ENCODE data around the gene TIMELESS.
"Not testable (repeated sequence)": the region's sequence is repeated elsewhere in the genome, so short reads cannot be mapped to it uniquely, and the experiment has no call there.

Gene TIMELESS

GRCh38 chr12:56461235-56462159, 12.3 kb upstream of the TIMELESS start:
- DNase-seq: no peak

GRCh38 chr12:56457817-56458216, 8.6 kb upstream of the TIMELESS start:
- DNase-seq: no peak

GRCh38 chr12:56454557-56454956, 5.3 kb upstream of the TIMELESS start, which contains the start of gene MIP:
MIP (minus strand) TSS chr12:56454657; CDS start chr12:56454613, 44 bp downstream.
- DNase-seq: no peak

- DNase-seq: no peak
These were observed 1.9 kb upstream of the TIMELESS start for GRCh38 chr12:56451147-56451546.

- peak; percentile 4 to 27 for DNase-seq
These were observed 1.0 kb upstream of the TIMELESS start for GRCh38 chr12:56450241-56450640.

- DNase-seq: peak in 1 of 2 experiments; percentile 13
These were observed 377 bp upstream of the TIMELESS start for GRCh38 chr12:56449622-56449984.

- DNase-seq: not testable (repeated sequence)
These were observed 6.0 kb downstream of the TIMELESS start for GRCh38 chr12:56443208-56443607.

- no peak for DNase-seq
These were observed 11.6 kb downstream of the TIMELESS start for GRCh38 chr12:56437430-56438176.

- no peak for DNase-seq
These were observed 14.4 kb downstream of the TIMELESS start for GRCh38 chr12:56434828-56435227.

GRCh38 chr12:56431850-56432249, 17.4 kb downstream of the TIMELESS start:
- no peak for DNase-seq

GRCh38 chr12:56431288-56431687, 17.9 kb downstream of the TIMELESS start:
- no peak for DNase-seq

- DNase-seq: no peak
These were observed 23.2 kb downstream of the TIMELESS start for GRCh38 chr12:56425940-56426438.

GRCh38 chr12:56425193-56425592, 24.0 kb downstream of the TIMELESS start:
- DNase-seq: no peak

GRCh38 chr12:56420411-56420810, 28.8 kb downstream of the TIMELESS start:
- DNase-seq: no peak

- DNase-seq: no peak
These were observed 31.5 kb downstream of the TIMELESS start for GRCh38 chr12:56417739-56418138.

GRCh38 chr12:56414401-56414800, 34.8 kb downstream of the TIMELESS start:
- DNase-seq: no peak

- DNase-seq: no peak
These were observed 35.8 kb downstream of the TIMELESS start for GRCh38 chr12:56413392-56413791.

GRCh38 chr12:56411781-56412639, 37.2 kb downstream of the TIMELESS start:
- DNase-seq: no peak

- no peak for DNase-seq
These were observed 38.5 kb downstream of the TIMELESS start for GRCh38 chr12:56410768-56411167.

GRCh38 chr12:56408799-56409417, 40.3 kb downstream of the TIMELESS start:
- no peak for DNase-seq

- not testable (repeated sequence) for DNase-seq
These were observed 45.0 kb downstream of the TIMELESS start for GRCh38 chr12:56404227-56404626.

GRCh38 chr12:56401612-56402011, 47.6 kb downstream of the TIMELESS start:
- DNase-seq: not testable (repeated sequence)
